ENCODE results near the gene ARMC12.

The ARMC12 gene

GRCh38 chr6:35710241-35710847, 26.5 kb upstream of the ARMC12 start:
- TF ChIP-seq POLR2A (IDR thresholded peaks at IDR 0.05; ENCODE audit: low read depth, low read length), result no peak
- FAIRE-seq, result no peak
- no peak for DNase-seq (ENCODE audit: insufficient read length, low spot score)

GRCh38 chr6:35711731-35712130, 25.1 kb upstream of the ARMC12 start:
- no peak for DNase-seq (ENCODE audit: insufficient read length, low spot score)
- FAIRE-seq, result no peak
- TF ChIP-seq POLR2A (IDR thresholded peaks at IDR 0.05; ENCODE audit: low read depth, low read length), result no peak

- FAIRE-seq (no peak), DNase-seq (ENCODE audit: insufficient read length, low spot score) (no peak)
- TF ChIP-seq POLR2A (IDR thresholded peaks at IDR 0.05; ENCODE audit: low read depth, low read length), result no peak
Observed at GRCh38 chr6:35713006-35713767, 23.6 kb upstream of the ARMC12 start.

- DNase-seq (ENCODE audit: insufficient read length, low spot score), result no peak
- no peak for FAIRE-seq
- no peak for TF ChIP-seq POLR2A (IDR thresholded peaks at IDR 0.05; ENCODE audit: low read depth, low read length)
Observed at GRCh38 chr6:35716798-35717197, 20.0 kb upstream of the ARMC12 start.

GRCh38 chr6:35717449-35718374, 19.1 kb upstream of the ARMC12 start:
- DNase-seq (ENCODE audit: insufficient read length, low spot score), result no peak
- TF ChIP-seq POLR2A (IDR thresholded peaks at IDR 0.05; ENCODE audit: low read depth, low read length), result no peak
- no peak for FAIRE-seq

- DNase-seq (ENCODE audit: insufficient read length, low spot score) (no peak), FAIRE-seq (no peak)
- no peak for TF ChIP-seq POLR2A (IDR thresholded peaks at IDR 0.05; ENCODE audit: low read depth, low read length)
Observed at GRCh38 chr6:35718375-35718736, 18.5 kb upstream of the ARMC12 start.

GRCh38 chr6:35718911-35719381, 17.9 kb upstream of the ARMC12 start:
- no peak for FAIRE-seq
- TF ChIP-seq POLR2A (IDR thresholded peaks at IDR 0.05; ENCODE audit: low read depth, low read length), result no peak

GRCh38 chr6:35719404-35719829, 17.4 kb upstream of the ARMC12 start:
- TF ChIP-seq POLR2A (IDR thresholded peaks at IDR 0.05; ENCODE audit: low read depth, low read length), result no peak
- no peak for DNase-seq (ENCODE audit: insufficient read length, low spot score)
- FAIRE-seq, result no peak

More at GRCh38 chr6:35718911-35719381, 17.9 kb upstream of the ARMC12 start:
- DNase-seq (ENCODE audit: insufficient read length, low spot score), result no peak

- DNase-seq (ENCODE audit: insufficient read length, low spot score) (no peak), FAIRE-seq (no peak)
- no peak for TF ChIP-seq POLR2A (IDR thresholded peaks at IDR 0.05; ENCODE audit: low read depth, low read length)
Observed at GRCh38 chr6:35719830-35720733, 16.8 kb upstream of the ARMC12 start.

- TF ChIP-seq POLR2A (IDR thresholded peaks at IDR 0.05; ENCODE audit: low read depth, low read length), result no peak
- FAIRE-seq, result no peak
- DNase-seq (ENCODE audit: insufficient read length, low spot score), result no peak
Observed at GRCh38 chr6:35722121-35722761, 14.6 kb upstream of the ARMC12 start.

GRCh38 chr6:35723587-35723986, 13.2 kb upstream of the ARMC12 start:
- FAIRE-seq (no peak), DNase-seq (ENCODE audit: insufficient read length, low spot score) (no peak)
- no peak for TF ChIP-seq POLR2A (IDR thresholded peaks at IDR 0.05; ENCODE audit: low read depth, low read length)

GRCh38 chr6:35724059-35724458, 12.8 kb upstream of the ARMC12 start:
- no peak for DNase-seq (ENCODE audit: insufficient read length, low spot score)
- TF ChIP-seq POLR2A (IDR thresholded peaks at IDR 0.05; ENCODE audit: low read depth, low read length), result no peak
- FAIRE-seq, result no peak

GRCh38 chr6:35724471-35724870, 12.4 kb upstream of the ARMC12 start:
- DNase-seq (ENCODE audit: insufficient read length, low spot score), result no peak
- FAIRE-seq, result no peak
- no peak for TF ChIP-seq POLR2A (IDR thresholded peaks at IDR 0.05; ENCODE audit: low read depth, low read length)

Data from H54 (cell line).